NCI-H1105 (cell line): ENCODE data around the gene NME7.
"Not testable (repeated sequence)": the region's sequence is repeated elsewhere in the genome, so short reads cannot be mapped to it uniquely, and the experiment has no call there.

Experiments used
- DNase-seq: peaks from one replicate; lab custom pipeline; 2025; lab: John Stamatoyannopoulos, UW

The NME7 gene

GRCh38 chr1:169342096-169342495 is 25.5 kb downstream of the NME7 start:
- not testable (repeated sequence) for DNase-seq

- DNase-seq: no peak
Measured at GRCh38 chr1:169340882-169341281, 26.7 kb downstream of the NME7 start.

GRCh38 chr1:169339773-169340172 is 27.8 kb downstream of the NME7 start:
- no peak for DNase-seq

- DNase-seq: no peak
Measured at GRCh38 chr1:169338617-169339016, 29.0 kb downstream of the NME7 start.

- not testable (repeated sequence) for DNase-seq
Measured at GRCh38 chr1:169336947-169337715, 30.5 kb downstream of the NME7 start.

GRCh38 chr1:169334727-169335126 is 32.9 kb downstream of the NME7 start:
- DNase-seq: not testable (repeated sequence)

- no peak for DNase-seq
Measured at GRCh38 chr1:169330927-169331326, 36.7 kb downstream of the NME7 start.

GRCh38 chr1:169329383-169329782 is 38.2 kb downstream of the NME7 start:
- DNase-seq: no peak

- DNase-seq: no peak
Measured at GRCh38 chr1:169327875-169328274, 39.7 kb downstream of the NME7 start.

GRCh38 chr1:169326956-169327268 is 40.7 kb downstream of the NME7 start:
- DNase-seq: no peak

GRCh38 chr1:169326261-169326955 is 41.2 kb downstream of the NME7 start:
- DNase-seq: no peak

- no peak for DNase-seq
Measured at GRCh38 chr1:169325117-169325516, 42.5 kb downstream of the NME7 start.

GRCh38 chr1:169322138-169322537 is 45.5 kb downstream of the NME7 start:
- DNase-seq: no peak

- DNase-seq: no peak
Measured at GRCh38 chr1:169321539-169321938, 46.1 kb downstream of the NME7 start.

- no peak for DNase-seq
Measured at GRCh38 chr1:169318536-169319244, 48.9 kb downstream of the NME7 start.

- DNase-seq: no peak
Measured at GRCh38 chr1:169316556-169316955, 51.0 kb downstream of the NME7 start.

- no peak for DNase-seq
Measured at GRCh38 chr1:169312084-169312954, 55.3 kb downstream of the NME7 start.

GRCh38 chr1:169309178-169310166 is 58.1 kb downstream of the NME7 start:
- DNase-seq: no peak

- DNase-seq: no peak
Measured at GRCh38 chr1:169308313-169309039, 59.1 kb downstream of the NME7 start.

GRCh38 chr1:169307176-169307575 is 60.4 kb downstream of the NME7 start:
- DNase-seq: peak; percentile 4
